Left kidney (tissue), 2 donors: ENCODE data around the gene GIPC2. TPM values are rescaled to one million over a fixed set of nuclear protein-coding genes. Genes with fewer than 3 reads are reported as not detected.
"Not testable (repeated sequence)": the region's sequence is repeated elsewhere in the genome, so short reads cannot be mapped to it uniquely, and the experiment has no call there.

Experiments used
- DNase-seq: peaks from one replicate; pipeline ENCODE4 v3.0.0-alpha.2; 2013
- polyA plus RNA-seq: library from polyadenylated mRNA; unstranded; fragments of 120-200 nt; gene quantifications from one replicate; pipeline ENCODE4 v1.2.1, GENCODE V29; 2013; ENCODE audit not compliant: insufficient read length

GIPC2 gene
- polyA plus RNA-seq, 1 donor = 21.6 TPM

DNA sequence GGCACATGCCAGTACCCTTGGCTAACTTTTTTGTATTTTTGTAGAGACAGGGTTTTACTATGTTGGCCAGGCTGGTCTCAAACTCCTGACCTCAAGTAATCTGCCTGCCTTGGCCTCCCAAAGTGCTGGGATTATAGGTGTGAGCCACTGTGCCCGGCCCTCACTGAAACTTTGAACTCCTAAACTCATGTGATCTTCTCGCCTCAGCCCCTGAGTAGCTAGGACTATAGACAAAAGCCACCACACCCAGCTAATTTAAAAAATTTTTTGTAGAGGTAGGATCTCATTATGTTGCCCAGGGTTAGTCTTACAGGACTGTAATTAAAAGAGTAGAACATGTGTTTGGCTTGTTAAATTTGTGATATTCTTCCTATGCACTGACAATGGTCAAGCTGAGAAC is 19.1 kb downstream of the GIPC2 start:
- DNase-seq = not testable (repeated sequence)

DNA sequence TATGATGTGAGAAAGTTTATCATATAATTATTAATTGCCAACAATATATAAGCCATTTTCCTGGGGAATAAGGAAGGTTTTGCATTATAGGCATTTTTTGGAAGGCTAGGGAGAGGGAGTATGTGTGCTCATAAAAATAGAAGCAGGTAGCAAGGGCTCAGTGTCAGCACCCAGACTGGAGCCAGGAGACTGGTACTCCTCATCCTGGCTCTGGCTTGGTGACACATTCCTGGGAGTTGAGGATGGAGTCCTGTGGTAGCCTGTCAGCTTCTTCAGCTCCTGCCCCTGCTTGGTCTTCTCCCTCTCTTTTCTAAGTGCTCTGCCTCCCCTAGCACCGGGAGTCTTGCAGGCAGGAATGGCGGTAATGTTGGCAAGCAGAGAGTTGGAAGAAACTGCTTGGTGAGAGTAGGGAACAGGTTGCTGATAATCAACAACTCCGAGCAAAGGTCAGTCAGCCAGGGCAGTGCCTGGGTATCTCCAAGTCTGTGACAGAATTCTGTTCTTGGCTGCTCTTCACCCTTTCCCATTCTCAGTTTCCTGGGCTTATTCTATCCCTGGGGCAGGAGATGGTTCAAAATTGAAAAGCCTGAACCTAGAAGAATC is 23.0 kb downstream of the GIPC2 start:
- DNase-seq = no peak

DNA sequence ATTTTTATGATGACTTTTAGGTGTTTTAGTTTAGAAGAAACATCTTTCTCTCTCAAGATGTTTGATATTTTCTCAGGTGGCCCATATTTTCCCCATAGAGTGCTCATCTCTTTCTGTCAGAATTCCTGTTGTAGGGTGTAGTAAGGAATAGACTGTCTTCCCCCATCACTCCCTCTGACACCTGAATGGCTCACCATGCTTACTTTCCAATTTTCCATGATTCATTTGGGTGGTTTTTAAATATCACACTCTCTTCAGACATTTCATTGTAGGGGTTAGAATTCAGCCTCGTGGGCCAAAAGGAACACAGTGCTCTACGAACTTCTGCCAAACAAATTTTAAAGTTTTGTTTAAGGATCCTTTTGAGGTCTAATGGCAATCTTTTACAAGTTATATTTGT is 24.0 kb downstream of the GIPC2 start:
- DNase-seq = no peak

DNA sequence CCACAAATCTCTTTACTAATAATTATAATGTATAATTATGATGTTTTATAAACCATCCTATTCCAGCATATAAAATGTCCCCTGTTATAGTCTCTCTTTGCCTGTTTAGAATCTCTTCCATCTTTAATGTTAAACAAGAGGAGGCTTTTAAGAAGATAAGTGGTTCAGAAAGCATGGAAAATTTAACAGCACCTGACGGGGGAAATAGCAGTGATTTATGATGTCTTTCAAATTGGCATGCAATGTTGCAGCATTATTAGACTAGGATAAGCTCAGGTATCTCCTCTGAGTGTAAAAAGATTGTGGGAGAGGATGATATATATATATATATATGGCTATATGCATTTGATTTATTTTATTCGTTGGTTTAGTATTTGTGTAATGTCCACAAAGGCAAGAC is 24.4 kb downstream of the GIPC2 start:
- no peak for DNase-seq

DNA sequence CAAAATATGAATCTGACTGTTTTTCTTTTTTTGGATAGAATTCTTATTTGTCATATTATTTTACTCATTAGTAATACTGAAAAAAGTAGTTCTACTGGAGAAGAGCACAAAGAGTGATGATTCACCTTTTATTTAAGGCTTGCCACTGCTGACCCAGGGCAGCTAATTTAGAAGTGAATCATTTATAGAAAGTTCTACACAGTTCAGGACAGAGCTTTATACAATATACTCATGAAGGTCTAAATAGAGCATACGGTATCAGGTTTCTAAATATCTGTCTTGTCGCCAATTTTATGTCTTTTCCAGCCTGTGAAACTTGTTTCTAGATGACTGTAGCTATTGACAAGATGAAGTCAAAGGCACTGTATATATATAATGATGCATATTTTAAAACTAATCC is 25.0 kb downstream of the GIPC2 start:
- no peak for DNase-seq

DNA sequence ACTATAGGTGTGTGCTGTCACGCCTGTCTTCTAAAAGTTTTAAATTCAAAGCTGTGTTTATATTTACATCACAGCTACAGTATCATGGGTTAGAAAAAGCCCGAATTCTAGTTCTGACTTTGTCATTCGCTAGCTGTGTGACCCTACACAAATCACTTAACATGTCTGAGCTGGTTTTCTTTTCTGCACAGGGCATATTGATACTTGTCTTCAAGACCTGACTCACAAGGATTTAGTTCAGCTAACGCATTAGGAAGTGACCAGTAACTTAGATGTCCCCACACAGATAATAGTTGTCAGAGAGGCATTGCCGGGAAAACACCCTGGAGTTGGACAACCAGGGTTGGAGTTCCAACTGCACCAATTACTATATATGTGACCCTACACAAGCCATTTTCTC is 25.9 kb downstream of the GIPC2 start:
- no peak for DNase-seq

DNA sequence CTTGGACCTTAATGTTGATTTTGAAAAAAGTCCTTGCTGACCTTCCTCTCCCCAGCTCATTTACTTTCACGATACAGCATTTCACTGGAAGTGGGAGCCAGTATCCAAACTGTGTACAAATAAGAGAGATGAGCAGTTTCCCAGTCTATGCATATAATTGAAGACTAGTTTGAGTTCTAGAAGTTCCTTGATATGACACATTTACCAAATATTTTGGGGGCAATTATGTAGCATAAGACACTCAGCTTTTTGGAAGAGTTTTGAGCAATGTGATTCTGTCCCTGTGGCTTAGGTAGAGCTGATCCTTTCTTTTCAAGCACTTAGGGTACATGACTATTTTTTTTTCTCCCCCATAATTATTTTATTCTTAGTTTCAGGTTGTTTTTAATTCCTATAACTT is 26.4 kb downstream of the GIPC2 start:
- DNase-seq = no peak

DNA sequence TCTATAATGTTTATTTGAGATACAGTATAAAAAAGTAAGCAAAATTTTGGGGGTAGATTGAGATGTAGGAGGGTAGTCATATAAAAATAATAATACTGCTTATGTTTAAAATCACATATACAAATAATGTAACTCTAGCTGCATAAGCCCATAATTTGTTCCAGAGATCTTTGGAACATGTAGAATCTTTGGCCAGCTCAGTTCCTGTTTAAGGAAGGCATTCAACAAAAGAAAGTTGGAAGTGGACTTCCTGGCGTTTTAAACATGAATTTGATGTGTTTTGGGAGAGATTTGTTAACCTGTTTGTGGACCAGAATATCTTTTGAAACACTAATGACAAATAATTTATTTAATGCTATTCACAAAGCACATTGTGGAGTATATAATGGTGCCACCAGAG is 27.7 kb downstream of the GIPC2 start:
- DNase-seq = no peak

DNA sequence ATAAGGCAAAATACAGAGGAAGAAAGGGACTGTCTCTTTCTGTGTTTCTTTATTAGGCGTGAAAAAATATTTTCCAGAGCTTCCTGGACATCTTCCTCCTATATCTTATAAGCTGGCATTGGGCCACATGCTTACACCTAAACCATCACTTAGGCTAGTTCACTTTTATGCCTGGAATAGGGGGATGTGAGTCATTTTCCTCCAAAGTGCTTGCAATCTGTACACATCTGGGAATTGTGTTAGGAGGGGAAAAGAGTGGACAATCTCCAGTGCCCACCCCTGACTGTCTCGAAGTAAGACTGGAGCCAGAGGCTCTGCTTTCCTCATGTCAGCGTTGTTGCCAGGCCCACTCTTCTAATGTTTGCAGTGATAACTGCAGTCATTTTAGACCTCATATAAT is 29.9 kb downstream of the GIPC2 start:
- DNase-seq = no peak

DNA sequence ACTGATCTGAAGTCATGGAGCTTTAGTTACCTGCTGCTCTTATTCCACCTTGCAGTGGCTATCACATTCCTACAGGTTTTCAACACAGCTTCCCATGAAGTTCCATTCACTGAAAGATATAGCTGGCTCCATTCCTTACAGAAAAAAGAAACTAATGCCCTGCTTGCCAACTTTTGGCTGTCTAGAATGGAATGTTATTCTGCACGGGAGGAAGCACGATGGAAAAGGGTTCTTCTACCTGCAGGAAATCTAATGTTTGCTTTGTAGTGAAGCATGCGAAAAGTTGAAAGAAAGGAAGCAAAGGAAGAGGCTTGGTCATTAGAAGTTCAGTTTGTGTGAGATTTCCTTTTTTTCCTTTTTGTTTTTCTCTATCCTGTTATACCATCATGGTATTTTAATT is 32.6 kb downstream of the GIPC2 start:
- no peak for DNase-seq

DNA sequence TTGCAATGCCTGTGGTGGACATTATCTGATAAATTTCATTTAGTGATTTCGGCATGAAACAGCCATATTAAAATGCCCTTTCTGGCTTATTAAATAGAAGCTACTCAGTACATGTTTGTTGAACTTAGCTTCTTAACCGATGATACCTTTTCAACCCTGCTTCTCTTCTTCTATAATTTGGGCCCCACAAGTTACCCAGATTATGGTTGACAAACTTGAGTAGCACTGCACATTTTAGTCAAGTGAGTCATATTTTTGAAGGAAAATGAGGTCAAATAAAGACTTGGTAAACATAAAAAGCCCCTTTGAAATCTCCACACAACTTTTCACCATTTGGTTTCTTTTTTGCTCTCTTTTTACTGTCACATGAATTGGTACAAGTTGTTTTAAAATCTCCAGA is 33.8 kb downstream of the GIPC2 start:
- DNase-seq = no peak

DNA sequence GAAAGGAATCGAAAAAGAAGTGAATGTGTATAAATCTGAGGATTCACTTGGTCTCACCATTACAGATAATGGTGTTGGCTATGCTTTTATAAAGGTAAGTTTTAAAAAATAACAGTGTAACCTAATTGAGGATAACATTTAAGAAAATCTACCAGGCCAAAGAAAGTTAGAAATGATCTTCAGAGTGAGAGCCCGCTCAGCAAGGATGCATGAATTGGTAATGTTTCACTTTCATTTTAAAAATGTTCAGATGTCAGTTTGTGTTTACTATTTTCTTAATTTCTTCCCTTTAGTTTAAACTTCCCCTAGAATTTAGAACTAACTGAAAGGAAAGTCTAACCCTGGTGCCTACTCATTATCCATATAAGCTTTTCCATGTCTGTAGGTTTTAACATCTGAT is 35.0 kb downstream of the GIPC2 start:
- DNase-seq = no peak

DNA sequence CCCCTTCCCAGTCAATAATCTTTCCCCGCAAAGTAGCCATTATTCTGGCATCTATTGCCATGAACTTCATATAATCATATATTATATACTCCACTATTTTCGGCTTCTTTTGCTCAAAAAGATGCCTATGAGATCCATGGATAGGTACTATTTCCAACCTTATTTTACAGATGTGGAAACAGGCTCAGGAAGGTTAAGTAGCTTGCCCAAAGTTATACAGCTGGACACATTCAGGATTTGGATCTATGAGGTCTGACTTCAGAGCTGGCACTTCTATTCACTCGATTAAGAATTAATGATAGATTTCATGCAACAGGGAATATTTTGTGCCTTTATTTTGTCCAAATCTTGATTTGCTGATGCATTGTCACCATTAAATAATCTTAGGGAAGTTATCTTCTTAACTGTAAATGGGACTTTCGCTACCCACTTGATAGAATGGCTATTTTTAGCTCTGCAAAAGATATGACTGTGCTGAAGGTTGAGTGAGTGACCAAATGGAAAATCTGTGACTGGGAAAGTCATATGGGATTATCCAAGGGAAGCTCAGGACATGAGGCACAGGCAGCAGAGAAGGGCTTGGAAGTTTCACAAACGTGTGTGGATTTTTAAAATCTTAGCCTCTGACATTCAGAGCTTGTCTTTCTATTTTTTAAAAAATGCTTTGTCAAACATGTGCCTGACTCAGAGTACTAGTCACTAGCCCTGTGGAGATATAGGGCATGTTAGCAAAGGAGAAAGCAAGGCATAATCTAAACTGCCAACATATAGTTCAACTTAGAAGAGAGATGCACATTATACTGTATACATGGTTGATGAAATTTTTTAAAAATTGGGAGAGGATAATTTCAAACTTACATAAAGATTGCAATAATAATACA is 36.5 kb downstream of the GIPC2 start:
- no peak for DNase-seq

DNA sequence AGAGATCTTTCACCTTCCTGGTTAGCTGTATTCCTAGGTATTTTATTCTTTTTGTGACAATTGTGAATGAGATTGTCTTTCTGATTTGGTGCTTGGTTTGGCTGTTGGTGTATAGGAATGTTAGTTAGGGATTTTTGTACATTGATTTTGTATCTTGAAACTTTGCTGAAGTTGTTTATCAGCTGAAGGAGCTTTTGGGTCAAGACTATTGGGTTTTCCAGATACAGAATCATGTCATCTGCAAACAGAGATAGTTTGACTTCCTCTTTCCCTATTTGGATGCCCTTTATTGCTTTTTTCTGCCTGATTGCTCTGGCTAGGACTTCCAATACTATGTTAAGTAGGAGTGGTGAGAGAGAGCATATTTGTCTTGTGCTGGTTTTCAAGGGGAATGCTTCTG is 38.9 kb downstream of the GIPC2 start:
- DNase-seq = not testable (repeated sequence)

DNA sequence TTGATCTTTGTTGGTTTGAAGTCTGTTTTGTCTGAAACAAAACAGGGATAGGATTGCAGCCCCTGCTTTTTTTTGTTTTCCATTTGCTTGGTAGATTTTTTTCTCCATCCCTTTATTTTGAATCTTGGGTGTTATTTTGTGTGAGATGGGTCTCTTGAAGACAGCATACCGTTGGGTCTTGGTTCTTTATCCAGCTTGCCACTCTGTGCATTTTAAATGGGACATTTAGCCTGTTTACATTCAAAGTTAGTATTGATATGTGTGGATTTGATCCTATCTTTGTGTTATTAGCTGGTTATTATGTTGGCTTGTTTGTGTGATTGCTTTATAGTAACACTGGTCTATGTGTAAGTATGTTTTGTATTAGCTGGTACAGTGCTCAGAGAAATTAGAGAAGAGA is 40.9 kb downstream of the GIPC2 start:
- DNase-seq = no peak

DNA sequence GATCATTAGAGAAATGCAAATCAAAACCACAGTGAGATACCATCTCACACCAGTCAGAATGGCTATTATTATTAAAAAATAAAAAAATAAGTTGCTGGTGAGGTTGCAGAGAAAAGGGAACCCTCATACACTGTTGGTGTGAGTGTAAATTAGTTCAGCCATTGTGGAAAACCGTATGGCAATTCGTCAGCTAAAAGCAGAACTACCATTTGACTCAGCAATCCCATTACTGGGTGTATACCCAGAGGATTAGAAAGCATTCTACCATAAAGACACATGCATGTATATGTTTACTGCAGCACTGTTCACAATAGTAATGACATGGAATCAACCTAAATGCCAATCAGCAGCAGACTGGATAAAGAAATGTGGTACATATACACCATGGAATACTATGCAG is 42.2 kb downstream of the GIPC2 start:
- no peak for DNase-seq

DNA sequence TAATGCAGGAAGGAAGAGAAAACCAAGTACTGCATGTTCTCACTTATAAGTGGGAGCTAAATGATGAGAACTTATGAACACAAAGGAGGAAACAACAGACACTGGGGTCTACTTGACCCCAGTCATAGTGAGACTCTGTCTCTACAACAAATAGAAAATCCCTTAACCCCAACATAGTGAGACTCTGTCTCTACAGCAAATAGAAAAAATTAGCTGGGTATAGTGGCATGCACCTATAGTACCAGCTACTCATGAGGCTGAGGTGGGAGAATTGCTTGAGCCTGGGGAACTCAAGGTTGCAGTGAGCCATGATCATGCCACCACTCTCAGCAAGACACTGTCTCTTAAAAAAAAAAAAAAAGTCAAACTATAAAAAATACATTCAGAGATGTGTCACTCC is 42.7 kb downstream of the GIPC2 start:
- DNase-seq = no peak

DNA sequence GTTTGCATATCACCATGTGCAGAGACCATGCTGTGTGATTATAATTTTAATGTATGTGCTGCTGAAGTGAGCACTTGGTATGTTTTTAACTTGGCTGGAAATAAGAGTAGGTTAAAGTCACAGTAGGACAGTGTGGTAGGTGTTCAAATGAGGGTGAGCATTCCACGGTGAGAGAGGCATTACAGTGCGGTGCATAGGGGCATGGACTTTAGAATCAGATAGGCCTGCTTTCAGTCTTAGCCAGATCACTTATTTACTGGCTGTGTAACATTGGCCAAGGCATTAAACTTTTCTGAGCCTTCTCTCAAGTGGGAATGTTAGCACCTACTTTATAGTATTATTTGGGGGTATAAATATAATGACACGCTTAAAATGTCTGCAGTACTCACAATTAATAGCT is 43.2 kb downstream of the GIPC2 start:
- no peak for DNase-seq

DNA sequence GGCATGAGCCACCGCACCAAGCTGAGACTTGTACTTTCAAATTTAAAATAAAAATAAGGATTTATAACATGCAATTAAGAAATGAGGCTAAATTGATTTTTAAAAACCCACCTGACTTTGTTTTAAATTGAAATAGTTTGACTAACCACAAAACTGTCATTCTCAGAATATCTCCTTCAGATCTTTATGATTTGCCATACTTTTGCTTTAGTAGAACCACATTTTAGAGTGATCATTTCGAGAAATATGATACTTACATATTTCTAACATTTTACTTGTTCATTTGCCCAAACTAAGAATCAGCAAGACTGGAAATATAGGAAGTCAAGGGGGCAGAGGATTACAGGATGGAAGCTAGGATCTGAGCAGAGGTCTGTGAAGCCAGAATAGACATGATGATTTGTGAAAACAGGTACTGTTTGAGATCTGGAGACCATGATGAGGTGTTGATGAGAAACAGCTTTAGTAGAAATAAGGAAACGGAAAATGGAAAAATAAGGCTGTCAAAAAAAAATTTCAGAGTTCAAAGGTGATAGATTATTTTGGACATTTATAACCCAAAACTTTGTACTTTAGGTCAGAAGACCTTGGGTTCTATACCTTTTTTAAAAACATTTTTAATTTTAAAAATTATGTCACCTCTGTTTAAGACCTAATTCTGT is 44.8 kb downstream of the GIPC2 start:
- DNase-seq = no peak

DNA sequence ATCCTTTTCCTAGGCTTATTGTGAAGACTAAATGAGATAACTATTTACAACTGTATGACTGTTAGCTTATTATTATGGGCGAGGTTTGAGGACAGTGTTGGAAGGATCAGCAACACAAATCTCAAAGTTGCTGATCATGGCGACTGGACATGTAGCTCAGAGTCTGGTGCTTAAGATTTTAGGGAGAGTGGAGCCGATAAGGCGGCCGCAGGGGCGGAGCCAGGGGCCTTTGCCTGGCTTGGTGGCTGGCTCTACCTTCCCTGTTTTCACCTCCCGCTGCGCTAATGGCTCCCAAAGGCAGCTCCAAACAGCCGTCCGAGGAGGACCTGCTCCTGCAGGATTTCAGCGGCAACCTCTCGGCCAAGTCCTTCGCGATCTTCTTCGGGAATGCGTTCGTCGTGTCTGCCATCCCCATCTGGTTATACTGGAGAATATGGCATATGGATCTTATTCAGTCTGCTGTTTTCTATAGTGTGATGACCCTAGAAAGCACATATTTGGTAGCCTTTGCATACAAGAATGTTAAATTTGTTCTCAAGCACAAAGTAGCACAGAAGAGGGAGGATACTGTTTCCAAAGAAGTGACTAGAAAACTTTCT is 45.5 kb downstream of the GIPC2 start:
- no peak for DNase-seq

DNA sequence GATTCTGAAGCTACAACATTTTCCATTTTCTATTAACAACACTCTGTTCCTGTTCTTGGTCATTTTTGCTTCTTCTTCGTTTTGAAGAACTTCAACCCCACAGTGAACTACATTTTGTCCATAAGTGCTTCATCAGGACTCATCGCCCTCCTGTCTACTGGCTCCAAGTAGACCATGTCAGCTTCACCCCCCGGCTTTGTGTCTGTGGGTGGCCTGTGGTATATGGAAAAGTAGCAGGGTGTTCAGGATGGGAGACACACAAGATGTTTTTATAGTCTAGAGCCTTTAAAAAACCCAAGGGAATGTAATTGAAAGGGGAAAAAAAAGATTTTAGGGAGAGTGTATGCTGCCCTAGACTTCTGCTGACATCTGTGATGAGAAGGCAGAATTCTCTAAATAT is 46.1 kb downstream of the GIPC2 start:
- no peak for DNase-seq

DNA sequence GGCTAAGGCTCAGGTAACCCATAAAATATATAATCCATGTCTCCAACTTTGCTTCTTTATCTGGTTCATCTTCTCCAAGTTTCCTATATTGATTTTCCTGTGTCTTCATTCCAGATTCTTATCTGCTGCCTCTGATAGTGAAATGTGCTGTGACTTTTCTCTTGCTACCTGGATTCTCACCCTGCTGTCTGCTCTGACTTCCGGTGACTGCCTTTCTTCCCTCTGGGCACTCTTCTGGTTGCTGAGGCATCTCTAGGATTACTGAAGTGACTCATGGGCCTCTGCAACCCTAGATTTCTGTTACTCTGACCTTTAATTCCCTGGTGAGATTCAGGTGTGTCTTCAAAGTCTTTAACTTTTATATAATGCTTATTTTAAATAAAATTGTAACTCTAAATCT is 46.9 kb downstream of the GIPC2 start:
- DNase-seq = no peak

DNA sequence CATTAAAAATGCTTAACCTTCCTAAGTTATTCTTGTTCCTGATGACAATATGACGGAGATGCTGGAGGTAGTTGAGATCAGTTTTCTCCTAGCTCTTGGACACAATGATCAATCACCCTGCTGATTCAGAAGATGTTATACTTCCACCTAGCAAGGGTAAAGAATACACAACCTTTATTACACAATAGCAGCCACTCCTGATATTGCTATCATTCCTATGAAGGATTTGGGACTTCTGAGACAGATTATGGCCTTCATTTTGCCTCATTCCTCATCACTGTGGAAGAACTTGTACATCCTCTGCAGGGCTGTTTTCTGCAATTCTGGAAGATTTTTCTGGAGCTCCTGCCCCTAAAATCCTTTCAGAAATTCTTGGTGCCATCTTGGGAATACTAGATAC is 47.8 kb downstream of the GIPC2 start:
- DNase-seq = no peak
